Neural cell (in vitro differentiated cells): ENCODE measurements around the gene TRIM56.

Experiments
- EP300 ChIP-seq: fragments of 450-650 bp; conservative IDR thresholded peaks from 2 replicates; pipeline ENCODE4 v1.6.1; 2014; ENCODE audit warnings: antibody characterized with exemption, mild to moderate bottlenecking, moderate library complexity; ENCODE audit not compliant: poor library complexity, severe bottlenecking
- TF ChIP-seq, protein P1 (sequence below): fragments of 450-650 bp; IDR thresholded peaks from 2 replicates; pipeline ENCODE4 v1.5.1; 2014; ENCODE audit warnings: antibody characterized with exemption, mild to moderate bottlenecking, moderate library complexity; ENCODE audit not compliant: poor library complexity, severe bottlenecking
- TF ChIP-seq, protein P2 (sequence below): IDR thresholded peaks from 2 replicates; pipeline ENCODE4 v1.6.1; 2012; ENCODE audit warnings: borderline replicate concordance

DNA sequence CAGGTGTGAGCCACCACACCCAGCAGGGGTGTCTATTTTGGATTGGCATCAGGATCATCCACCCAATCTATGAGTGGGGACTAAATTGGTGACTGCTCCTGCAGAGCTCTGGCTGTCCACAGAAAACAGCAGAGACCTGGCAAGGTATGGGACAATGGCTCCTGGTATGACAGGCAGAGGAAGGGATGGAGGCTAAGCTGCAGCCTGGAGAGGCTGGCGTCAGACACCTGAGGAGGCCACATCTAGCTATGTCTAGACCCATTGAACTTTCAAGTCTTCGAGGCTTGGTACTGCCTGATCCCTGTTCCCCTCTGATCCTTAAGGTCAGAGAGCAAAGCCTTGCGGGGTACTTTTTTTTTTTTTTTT is 38.4 kb downstream of the TRIM56 start:
- TF ChIP-seq, protein P1, sequence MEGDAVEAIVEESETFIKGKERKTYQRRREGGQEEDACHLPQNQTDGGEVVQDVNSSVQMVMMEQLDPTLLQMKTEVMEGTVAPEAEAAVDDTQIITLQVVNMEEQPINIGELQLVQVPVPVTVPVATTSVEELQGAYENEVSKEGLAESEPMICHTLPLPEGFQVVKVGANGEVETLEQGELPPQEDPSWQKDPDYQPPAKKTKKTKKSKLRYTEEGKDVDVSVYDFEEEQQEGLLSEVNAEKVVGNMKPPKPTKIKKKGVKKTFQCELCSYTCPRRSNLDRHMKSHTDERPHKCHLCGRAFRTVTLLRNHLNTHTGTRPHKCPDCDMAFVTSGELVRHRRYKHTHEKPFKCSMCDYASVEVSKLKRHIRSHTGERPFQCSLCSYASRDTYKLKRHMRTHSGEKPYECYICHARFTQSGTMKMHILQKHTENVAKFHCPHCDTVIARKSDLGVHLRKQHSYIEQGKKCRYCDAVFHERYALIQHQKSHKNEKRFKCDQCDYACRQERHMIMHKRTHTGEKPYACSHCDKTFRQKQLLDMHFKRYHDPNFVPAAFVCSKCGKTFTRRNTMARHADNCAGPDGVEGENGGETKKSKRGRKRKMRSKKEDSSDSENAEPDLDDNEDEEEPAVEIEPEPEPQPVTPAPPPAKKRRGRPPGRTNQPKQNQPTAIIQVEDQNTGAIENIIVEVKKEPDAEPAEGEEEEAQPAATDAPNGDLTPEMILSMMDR, result no peak
- TF ChIP-seq, protein P2, sequence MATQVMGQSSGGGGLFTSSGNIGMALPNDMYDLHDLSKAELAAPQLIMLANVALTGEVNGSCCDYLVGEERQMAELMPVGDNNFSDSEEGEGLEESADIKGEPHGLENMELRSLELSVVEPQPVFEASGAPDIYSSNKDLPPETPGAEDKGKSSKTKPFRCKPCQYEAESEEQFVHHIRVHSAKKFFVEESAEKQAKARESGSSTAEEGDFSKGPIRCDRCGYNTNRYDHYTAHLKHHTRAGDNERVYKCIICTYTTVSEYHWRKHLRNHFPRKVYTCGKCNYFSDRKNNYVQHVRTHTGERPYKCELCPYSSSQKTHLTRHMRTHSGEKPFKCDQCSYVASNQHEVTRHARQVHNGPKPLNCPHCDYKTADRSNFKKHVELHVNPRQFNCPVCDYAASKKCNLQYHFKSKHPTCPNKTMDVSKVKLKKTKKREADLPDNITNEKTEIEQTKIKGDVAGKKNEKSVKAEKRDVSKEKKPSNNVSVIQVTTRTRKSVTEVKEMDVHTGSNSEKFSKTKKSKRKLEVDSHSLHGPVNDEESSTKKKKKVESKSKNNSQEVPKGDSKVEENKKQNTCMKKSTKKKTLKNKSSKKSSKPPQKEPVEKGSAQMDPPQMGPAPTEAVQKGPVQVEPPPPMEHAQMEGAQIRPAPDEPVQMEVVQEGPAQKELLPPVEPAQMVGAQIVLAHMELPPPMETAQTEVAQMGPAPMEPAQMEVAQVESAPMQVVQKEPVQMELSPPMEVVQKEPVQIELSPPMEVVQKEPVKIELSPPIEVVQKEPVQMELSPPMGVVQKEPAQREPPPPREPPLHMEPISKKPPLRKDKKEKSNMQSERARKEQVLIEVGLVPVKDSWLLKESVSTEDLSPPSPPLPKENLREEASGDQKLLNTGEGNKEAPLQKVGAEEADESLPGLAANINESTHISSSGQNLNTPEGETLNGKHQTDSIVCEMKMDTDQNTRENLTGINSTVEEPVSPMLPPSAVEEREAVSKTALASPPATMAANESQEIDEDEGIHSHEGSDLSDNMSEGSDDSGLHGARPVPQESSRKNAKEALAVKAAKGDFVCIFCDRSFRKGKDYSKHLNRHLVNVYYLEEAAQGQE, result no peak
- no peak for TF ChIP-seq EP300
